H9 (cell line): ENCODE measurements around the gene RAB3GAP2. TPM values are rescaled to one million over a fixed set of nuclear protein-coding genes. Genes with fewer than 3 reads are reported as not detected.

Experiments used
- DNase-seq: peaks from one replicate; pipeline ENCODE4 v3.0.0-alpha.2; 2017
- H2AFZ ChIP-seq: one replicate; pipeline ENCODE4 v1.6.1; 2013; ENCODE audit warnings: mild to moderate bottlenecking, low read length, control low read depth, moderate library complexity
- H2AK5ac ChIP-seq: 2 replicates; pipeline ENCODE4 v1.6.1; 2013; ENCODE audit warnings: low read length, control low read depth, mixed read lengths; ENCODE audit not compliant: insufficient read length
- H2BK120ac ChIP-seq: one replicate; pipeline ENCODE4 v1.6.1; 2013; ENCODE audit warnings: low read depth, mild to moderate bottlenecking, low read length, control low read depth, inconsistent platforms; ENCODE audit not compliant: poor library complexity, severe bottlenecking
- H2BK12ac ChIP-seq: 2 replicates; pipeline ENCODE4 v1.6.1; 2013; ENCODE audit warnings: low read length, control low read depth, mixed read lengths, low read depth; ENCODE audit not compliant: insufficient read length
- H2BK15ac ChIP-seq: 2 replicates; pipeline ENCODE4 v1.6.1; 2013; ENCODE audit warnings: low read depth, low read length, control low read depth
- H2BK20ac ChIP-seq: one replicate; pipeline ENCODE4 v1.6.1; 2013; ENCODE audit warnings: low read depth, mild to moderate bottlenecking, low read length, control low read depth, inconsistent platforms; ENCODE audit not compliant: poor library complexity, severe bottlenecking
- H2BK5ac ChIP-seq: 2 replicates; pipeline ENCODE4 v1.6.1; 2013; ENCODE audit warnings: low read length, control low read depth, mixed read lengths; ENCODE audit not compliant: insufficient read length
- H3K14ac ChIP-seq: 2 replicates; pipeline ENCODE4 v1.6.1; 2013; ENCODE audit warnings: low read length, control low read depth; ENCODE audit not compliant: insufficient read depth
- H3K18ac ChIP-seq: 2 replicates; pipeline ENCODE4 v1.6.1; 2013; ENCODE audit warnings: low read depth, mild to moderate bottlenecking, mixed read lengths, low read length, control low read depth; ENCODE audit not compliant: insufficient read length
- H3K23ac ChIP-seq: 2 replicates; pipeline ENCODE4 v1.6.1; 2013; ENCODE audit warnings: low read length, control low read depth, mixed read lengths, low read depth; ENCODE audit not compliant: insufficient read length
- H3K23me2 ChIP-seq: 2 replicates; pipeline ENCODE4 v1.6.1; 2013; ENCODE audit warnings: low read depth, mild to moderate bottlenecking, mixed read lengths, low read length, control low read depth; ENCODE audit not compliant: insufficient read length, poor library complexity, severe bottlenecking
- H3K27ac ChIP-seq: 2 replicates; pipeline ENCODE4 v1.5.1; 2013; ENCODE audit warnings: low read length, control low read depth, mixed read lengths, low read depth; ENCODE audit not compliant: insufficient read length
- H3K27me3 ChIP-seq: 2 replicates; pipeline ENCODE4 v1.6.1; 2013; ENCODE audit warnings: low read length, control low read depth, inconsistent platforms; ENCODE audit not compliant: insufficient read depth
- H3K4ac ChIP-seq: 2 replicates; pipeline ENCODE4 v1.6.1; 2013; ENCODE audit warnings: low read depth, mild to moderate bottlenecking, control low read depth, inconsistent platforms, low read length, moderate library complexity
- H3K4me1 ChIP-seq: 2 replicates; pipeline ENCODE4 v1.6.1; 2013; ENCODE audit warnings: low read length, control low read depth, inconsistent platforms; ENCODE audit not compliant: insufficient read depth
- H3K4me2 ChIP-seq: 2 replicates; pipeline ENCODE4 v1.6.1; 2013; ENCODE audit warnings: low read length, control low read depth, mixed read lengths; ENCODE audit not compliant: insufficient read length, insufficient read depth
- H3K56ac ChIP-seq: 2 replicates; pipeline ENCODE4 v1.6.1; 2013; ENCODE audit warnings: low read depth, mild to moderate bottlenecking, mixed read lengths, low read length, control low read depth; ENCODE audit not compliant: insufficient read length
- H3K79me1 ChIP-seq: 2 replicates; pipeline ENCODE4 v1.6.1; 2013; ENCODE audit warnings: low read depth, mild to moderate bottlenecking, moderate library complexity, low read length, control low read depth, inconsistent platforms; ENCODE audit not compliant: insufficient read depth, poor library complexity, severe bottlenecking
- H3K79me2 ChIP-seq: 2 replicates; pipeline ENCODE4 v1.6.1; 2013; ENCODE audit warnings: low read length, control low read depth, inconsistent platforms; ENCODE audit not compliant: insufficient read depth
- H3K9ac ChIP-seq: 2 replicates; pipeline ENCODE4 v1.6.1; 2013; ENCODE audit warnings: low read length, control low read depth, mixed read lengths; ENCODE audit not compliant: insufficient read length; ENCODE audit errors: extremely low read depth
- H3K9me3 ChIP-seq: one replicate; pipeline ENCODE4 v1.6.1; 2013; ENCODE audit warnings: low read depth, low read length, inconsistent platforms; ENCODE audit not compliant: control insufficient read depth
- H3T11ph ChIP-seq: one replicate; pipeline ENCODE4 v1.6.1; 2013; ENCODE audit warnings: mild to moderate bottlenecking, low read length, control low read depth, inconsistent platforms
- H4K20me1 ChIP-seq: one replicate; pipeline ENCODE4 v1.6.1; 2013; ENCODE audit not compliant: control insufficient read depth, insufficient read length, insufficient read depth
- H4K5ac ChIP-seq: 2 replicates; pipeline ENCODE4 v1.6.1; 2013; ENCODE audit warnings: low read depth, mild to moderate bottlenecking, mixed read lengths, low read length, control low read depth; ENCODE audit not compliant: insufficient read length
- H4K8ac ChIP-seq: replicated peaks from 2 replicates; pipeline ENCODE4 v1.6.1; 2013; ENCODE audit warnings: low read length, control low read depth, mixed read lengths, low read depth; ENCODE audit not compliant: insufficient read length
- H4K91ac ChIP-seq: 2 replicates; pipeline ENCODE4 v1.6.1; 2013; ENCODE audit warnings: low read depth, mild to moderate bottlenecking, moderate library complexity, mixed read lengths, low read length, control low read depth; ENCODE audit not compliant: insufficient read length
- H3K27ac Mint-ChIP-seq, 3 experiments: 2 replicates in 2 of 3; 3 replicates in 1 of 3; pipeline ENCODE4 v1.8.0; 2020 to 2021; ENCODE audit warnings: mixed read lengths in 3 of 3, mild to moderate bottlenecking in 1 of 3, moderate library complexity in 1 of 3
- H3K27me3 Mint-ChIP-seq: 2 replicates; pipeline ENCODE4 v1.8.0; 2021; ENCODE audit warnings: low read depth, mild to moderate bottlenecking, moderate library complexity, mixed read lengths
- H3K36me3 Mint-ChIP-seq, 3 experiments: 2 replicates in 2 of 3; 3 replicates in 1 of 3; pipeline ENCODE4 v1.8.0; 2020 to 2021; ENCODE audit warnings: low read depth in 3 of 3, mixed read lengths in 3 of 3; ENCODE audit not compliant: insufficient read depth in 1 of 3
- H3K4me1 Mint-ChIP-seq, 2 experiments: 2 replicates each; pipeline ENCODE4 v1.8.0; 2020; ENCODE audit warnings: mixed read lengths in 2 of 2
- H3K4me3 Mint-ChIP-seq, 2 experiments: 2 replicates in 1 of 2; 3 replicates in 1 of 2; pipeline ENCODE4 v1.8.0; 2020 to 2021; ENCODE audit warnings: mild to moderate bottlenecking in 2 of 2, mixed read lengths in 2 of 2, moderate library complexity in 1 of 2
- H3K9me3 Mint-ChIP-seq, 2 experiments: 2 replicates in 1 of 2; 3 replicates in 1 of 2; pipeline ENCODE4 v1.8.0; 2020; ENCODE audit warnings: mild to moderate bottlenecking in 2 of 2, mixed read lengths in 2 of 2, moderate library complexity in 1 of 2
- CTCF ChIP-seq: fragments of 200-600 bp; sonication (generic); conservative IDR thresholded peaks from 3 replicates; pipeline ENCODE4 v1.8.0; 2021; ENCODE audit warnings: antibody characterized with exemption, mild to moderate bottlenecking
- WGBS: extraction: QIAGEN DNeasy Blood & Tissue Kit; methylation state at CpG from one replicate; pipeline ENCODE4 v1.1.7; 2013; ENCODE audit warnings: missing lambda C conversion rate, low lambda C conversion rate, mixed read lengths; ENCODE audit not compliant: insufficient read length; ENCODE audit errors: extremely low coverage; 5-methylcytosine and 5-hydroxymethylcytosine counted together
- total RNA-seq: library from RNA; stranded (reverse); gene quantifications from 2 replicates; pipeline ENCODE4 v1.2.1, GENCODE V29; 2021

The RAB3GAP2 gene
- total RNA-seq, 1 experiment from 2014 or later = 48.3 TPM

- no peak overlapping the region for H3T11ph ChIP-seq
- no peaks in the 10 kb centered on the region for H3K9me3 Mint-ChIP-seq
- H3K27ac ChIP-seq = no peak overlapping the region
- H3K4me1 Mint-ChIP-seq = 0 out of 4 replicates have a peak, but pooled peaks cover 2% of the 10 kb centered on the region in 2 experiments
- no CpG with 5 or more reads among the region's 6 CpGs for WGBS
- H2BK120ac ChIP-seq = no peak overlapping the region
- no peaks in the 10 kb centered on the region for H3K9me3 ChIP-seq
- H3K79me2 ChIP-seq = no peaks in the 10 kb centered on the region
- H4K5ac ChIP-seq = no peak overlapping the region
- H3K27me3 Mint-ChIP-seq = no peaks in the 10 kb centered on the region
- H3K79me1 ChIP-seq = no peaks in the 10 kb centered on the region
- no peaks in the 10 kb centered on the region for H3K27me3 ChIP-seq
- no peak overlapping the region for H3K23ac ChIP-seq
- H3K23me2 ChIP-seq = no peaks in the 10 kb centered on the region
- DNase-seq = no peak
- H3K4me1 ChIP-seq = no peaks in the 10 kb centered on the region
- no peak overlapping the region for H3K14ac ChIP-seq
- no peak overlapping the region for H3K56ac ChIP-seq
- H2BK20ac ChIP-seq = no peak overlapping the region
- H3K4ac ChIP-seq = no peak overlapping the region
- no peak overlapping the region for H3K9ac ChIP-seq
- H3K4me2 ChIP-seq = no peak overlapping the region
- no peaks in the 10 kb centered on the region for H4K20me1 ChIP-seq
- no peak overlapping the region for H2AFZ ChIP-seq
- H2AK5ac ChIP-seq = no peak overlapping the region
- TF ChIP-seq CTCF = no peak
- no peak overlapping the region for H3K27ac Mint-ChIP-seq
- H4K8ac ChIP-seq = no peak overlapping the region
- no peak overlapping the region for H2BK15ac ChIP-seq
- no peak overlapping the region for H2BK5ac ChIP-seq
- no peak overlapping the region for H3K4me3 Mint-ChIP-seq
- H3K36me3 Mint-ChIP-seq = peaks cover 22 to 61% (median 49%) of the 10 kb centered on the region in 3 experiments; a peak in 6 of 7 replicates
- no peak overlapping the region for H2BK12ac ChIP-seq
- H4K91ac ChIP-seq = no peak overlapping the region
- H3K18ac ChIP-seq = no peak overlapping the region
These were observed 132.3 kb downstream of the RAB3GAP2 start for GRCh38 chr1:220139966-220140365.
